ENCODE measurements around the gene NR1H4. TPM values are rescaled to one million over a fixed set of nuclear protein-coding genes. Genes with fewer than 3 reads are reported as not detected.
"Not testable (repeated sequence)": the region's sequence is repeated elsewhere in the genome, so short reads cannot be mapped to it uniquely, and the experiment has no call there.

NR1H4 gene
- polyA plus RNA-seq, 3 donors: not detected

- no peaks in the 10 kb centered on the region for H3K27me3 Mint-ChIP-seq (ENCODE audit: low read depth in 3 of 3)
- Histone ChIP-seq H3K79me2 (ENCODE audit: insufficient read depth, low read length) (peaks cover 5% of the 10 kb centered on the region), H2AFZ (ENCODE audit: insufficient read depth, low read depth, low read length, poor library complexity, severe bottlenecking) (no peak overlapping the region), H3K9me3 (replicated peaks in 1 of 2; ENCODE audit: control insufficient read depth in 1 of 2, insufficient read depth in 1 of 2, low read length in 2 of 2) (peaks cover 5 to 7% of the 10 kb centered on the region in 2 donors), H3K4me2 (replicated peaks; ENCODE audit: extremely low read depth, low read length, poor library complexity, severe bottlenecking) (no peak overlapping the region), H3K4me1 (ENCODE audit: control insufficient read depth in 1 of 2, insufficient read depth in 2 of 2, low read length in 2 of 2) (no peaks in the 10 kb centered on the region), H3K9ac (ENCODE audit: insufficient read depth, low read length, poor library complexity, severe bottlenecking) (no peak overlapping the region), H3K27me3 (ENCODE audit: control insufficient read depth in 2 of 2, insufficient read depth in 2 of 2, low read length in 2 of 2) (no peaks in the 10 kb centered on the region), H3K36me3 (replicated peaks in 1 of 2; ENCODE audit: control insufficient read depth in 1 of 2, insufficient read depth in 2 of 2, low read length in 2 of 2) (no peaks in the 10 kb centered on the region), H3K4me3 (replicated peaks in 1 of 3; ENCODE audit: low read depth in 2 of 3, low read length in 3 of 3) (no peak overlapping the region), H3K27ac (ENCODE audit: low read depth in 1 of 2, low read length in 2 of 2) (no peak overlapping the region), H4K20me1 (ENCODE audit: insufficient read depth, low read length) (no peaks in the 10 kb centered on the region)
- H3K4me3 Mint-ChIP-seq: no peak overlapping the region
- H3K4me1 Mint-ChIP-seq: no peaks in the 10 kb centered on the region
- peaks cover 5 to 16% of the 10 kb centered on the region in 2 donors for H3K36me3 Mint-ChIP-seq
- intact Hi-C loops (cut with micrococcal nuclease): no loop called here
- TF ChIP-seq CTCF (IDR thresholded peaks at IDR 0.05): no peak
- DNase-seq: no peak
- H3K9me3 Mint-ChIP-seq: peaks cover 7 to 16% (median 12%) of the 10 kb centered on the region in 7 donors
- no peak overlapping the region for H3K27ac Mint-ChIP-seq
- WGBS (ENCODE audit: insufficient coverage): 88% methylated on average over 1 of the region's 5 CpGs
Observed at GRCh38 chr12:100593490-100593889, 119.8 kb downstream of the NR1H4 start.

- Histone ChIP-seq H2AFZ (ENCODE audit: insufficient read depth, low read depth, low read length, poor library complexity, severe bottlenecking) (no peak overlapping the region), H3K9ac (ENCODE audit: insufficient read depth, low read length, poor library complexity, severe bottlenecking) (no peak overlapping the region), H3K36me3 (replicated peaks in 1 of 2; ENCODE audit: control insufficient read depth in 1 of 2, insufficient read depth in 2 of 2, low read length in 2 of 2) (peaks cover 0 to 9% of the 10 kb centered on the region in 2 donors), H3K4me3 (replicated peaks in 1 of 3; ENCODE audit: low read depth in 2 of 3, low read length in 3 of 3) (no peak overlapping the region), H3K27ac (ENCODE audit: low read depth in 1 of 2, low read length in 2 of 2) (no peak overlapping the region), H3K79me2 (ENCODE audit: insufficient read depth, low read length) (no peaks in the 10 kb centered on the region), H3K27me3 (ENCODE audit: control insufficient read depth in 2 of 2, insufficient read depth in 2 of 2, low read length in 2 of 2) (no peaks in the 10 kb centered on the region), H3K4me1 (ENCODE audit: control insufficient read depth in 1 of 2, insufficient read depth in 2 of 2, low read length in 2 of 2) (peaks cover 6 to 10% of the 10 kb centered on the region in 2 donors), H3K9me3 (replicated peaks in 1 of 2; ENCODE audit: control insufficient read depth in 1 of 2, insufficient read depth in 1 of 2, low read length in 2 of 2) (no peaks in the 10 kb centered on the region), H4K20me1 (ENCODE audit: insufficient read depth, low read length) (no peaks in the 10 kb centered on the region), H3K4me2 (replicated peaks; ENCODE audit: extremely low read depth, low read length, poor library complexity, severe bottlenecking) (no peak overlapping the region)
- no peak overlapping the region for H3K27ac Mint-ChIP-seq
- H3K4me3 Mint-ChIP-seq: no peak overlapping the region
- no peaks in the 10 kb centered on the region for H3K27me3 Mint-ChIP-seq (ENCODE audit: low read depth in 3 of 3)
- H3K9me3 Mint-ChIP-seq: peaks cover 0 to 5% (median 0%) of the 10 kb centered on the region in 7 donors
- WGBS (ENCODE audit: insufficient coverage): no CpG with 5 or more reads among the region's 1 CpG
- H3K4me1 Mint-ChIP-seq: peaks cover 12% of the 10 kb centered on the region
- H3K36me3 Mint-ChIP-seq: peaks cover 11 to 44% of the 10 kb centered on the region in 2 donors
- DNase-seq: no peak
- intact Hi-C loops (cut with micrococcal nuclease): no loop called here
- TF ChIP-seq CTCF (IDR thresholded peaks at IDR 0.05): no peak
Observed at GRCh38 chr12:100601626-100602025, 128.0 kb downstream of the NR1H4 start.

- peaks cover 17 to 44% of the 10 kb centered on the region in 2 donors for H3K36me3 Mint-ChIP-seq
- H3K27me3 ChIP-seq (ENCODE audit: control insufficient read depth in 2 of 2, insufficient read depth in 2 of 2, low read length in 2 of 2); H3K9me3 ChIP-seq (replicated peaks in 1 of 2; ENCODE audit: control insufficient read depth in 1 of 2, insufficient read depth in 1 of 2, low read length in 2 of 2); H3K79me2 ChIP-seq (ENCODE audit: insufficient read depth, low read length); H3K27me3 Mint-ChIP-seq (ENCODE audit: low read depth in 3 of 3); H3K4me3 ChIP-seq (replicated peaks in 1 of 3; ENCODE audit: low read depth in 2 of 3, low read length in 3 of 3); H3K27ac ChIP-seq (ENCODE audit: low read depth in 1 of 2, low read length in 2 of 2); H4K20me1 ChIP-seq (ENCODE audit: insufficient read depth, low read length); H3K9me3 Mint-ChIP-seq; H3K4me3 Mint-ChIP-seq; H2AFZ ChIP-seq (ENCODE audit: insufficient read depth, low read depth, low read length, poor library complexity, severe bottlenecking); H3K4me2 ChIP-seq (replicated peaks; ENCODE audit: extremely low read depth, low read length, poor library complexity, severe bottlenecking); H3K36me3 ChIP-seq (replicated peaks in 1 of 2; ENCODE audit: control insufficient read depth in 1 of 2, insufficient read depth in 2 of 2, low read length in 2 of 2); H3K9ac ChIP-seq (ENCODE audit: insufficient read depth, low read length, poor library complexity, severe bottlenecking); intact Hi-C loops (cut with micrococcal nuclease): not testable (repeated sequence)
- WGBS (ENCODE audit: insufficient coverage): no CpG with 5 or more reads among the region's 1 CpG
- peaks cover 22% of the 10 kb centered on the region for H3K4me1 Mint-ChIP-seq
- H3K27ac Mint-ChIP-seq: peak overlapping the region in 3 of 7 donors; percentile 35 to 78 (median 66)
- peaks cover 10 to 13% of the 10 kb centered on the region in 2 donors for H3K4me1 ChIP-seq (ENCODE audit: control insufficient read depth in 1 of 2, insufficient read depth in 2 of 2, low read length in 2 of 2)
- peak in 2 of 3 donors; percentile 13 to 18 for DNase-seq
Observed at GRCh38 chr12:100602997-100603396, 129.3 kb downstream of the NR1H4 start.
